ENCODE results near the gene STXBP1. TPM values are rescaled to one million over a fixed set of nuclear protein-coding genes. Genes with fewer than 3 reads are reported as not detected.

STXBP1 gene
- total RNA-seq, 1 donor from 2014 or later = 5.2 TPM

- Histone ChIP-seq H3K9ac (ENCODE audit: low read depth in 1 of 3, low read length in 3 of 3) (no peak overlapping the region), H3K27me3 (ENCODE audit: control insufficient read depth in 3 of 3, insufficient read depth in 3 of 3, low read length in 3 of 3) (no peaks in the 10 kb centered on the region), H3K36me3 (ENCODE audit: control insufficient read depth in 3 of 3, insufficient read depth in 3 of 3, low read length in 3 of 3) (no peaks in the 10 kb centered on the region), H3K4me1 (ENCODE audit: control insufficient read depth in 3 of 3, insufficient read depth in 3 of 3, low read length in 3 of 3) (peaks cover 10 to 17% (median 14%) of the 10 kb centered on the region in 3 donors), H3K9me3 (ENCODE audit: control insufficient read depth in 3 of 3, low read length in 3 of 3) (no peaks in the 10 kb centered on the region), H3K4me3 (ENCODE audit: low read length in 3 of 3) (no peak overlapping the region), H3K27ac (ENCODE audit: low read depth, low read length) (no peak overlapping the region)
These were observed 99.2 kb downstream of the STXBP1 start for GRCh38 chr9:127711226-127711701.

GRCh38 chr9:127711831-127712274 is 99.8 kb downstream of the STXBP1 start:
- no peak overlapping the region for H3K4me3 ChIP-seq (ENCODE audit: low read length in 3 of 3)
- H3K27ac ChIP-seq (ENCODE audit: low read depth, low read length) = no peak overlapping the region
- H3K4me1 ChIP-seq (ENCODE audit: control insufficient read depth in 3 of 3, insufficient read depth in 3 of 3, low read length in 3 of 3) = peaks cover 11 to 20% (median 16%) of the 10 kb centered on the region in 3 donors
- H3K9ac ChIP-seq (ENCODE audit: low read depth in 1 of 3, low read length in 3 of 3) = no peak overlapping the region
- no peaks in the 10 kb centered on the region for H3K9me3 ChIP-seq (ENCODE audit: control insufficient read depth in 3 of 3, low read length in 3 of 3)
- no peaks in the 10 kb centered on the region for H3K36me3 ChIP-seq (ENCODE audit: control insufficient read depth in 3 of 3, insufficient read depth in 3 of 3, low read length in 3 of 3)
- H3K27me3 ChIP-seq (ENCODE audit: control insufficient read depth in 3 of 3, insufficient read depth in 3 of 3, low read length in 3 of 3) = no peaks in the 10 kb centered on the region

DNA sequence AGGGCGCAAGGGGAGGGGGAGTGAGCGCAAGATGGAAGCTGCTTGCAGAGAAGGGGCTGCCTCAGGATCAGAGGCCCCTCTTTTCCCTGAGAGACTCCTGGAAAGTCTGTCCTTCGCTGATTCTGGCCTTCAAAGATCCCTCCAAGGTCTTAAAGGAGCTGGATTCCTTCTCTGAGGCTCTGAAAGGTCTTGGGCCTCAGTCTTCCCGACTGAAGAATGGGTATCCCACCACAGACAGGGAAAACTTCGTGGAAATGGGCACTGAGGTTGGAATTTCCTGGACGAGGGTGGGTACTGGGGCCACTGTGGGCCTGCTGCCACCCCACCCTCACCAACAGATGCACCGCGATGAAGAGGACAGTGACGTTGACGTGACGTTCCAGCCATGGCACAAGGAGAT is 100.3 kb downstream of the STXBP1 start:
- no peak overlapping the region for H3K9ac ChIP-seq (ENCODE audit: low read depth in 1 of 3, low read length in 3 of 3)

DNA sequence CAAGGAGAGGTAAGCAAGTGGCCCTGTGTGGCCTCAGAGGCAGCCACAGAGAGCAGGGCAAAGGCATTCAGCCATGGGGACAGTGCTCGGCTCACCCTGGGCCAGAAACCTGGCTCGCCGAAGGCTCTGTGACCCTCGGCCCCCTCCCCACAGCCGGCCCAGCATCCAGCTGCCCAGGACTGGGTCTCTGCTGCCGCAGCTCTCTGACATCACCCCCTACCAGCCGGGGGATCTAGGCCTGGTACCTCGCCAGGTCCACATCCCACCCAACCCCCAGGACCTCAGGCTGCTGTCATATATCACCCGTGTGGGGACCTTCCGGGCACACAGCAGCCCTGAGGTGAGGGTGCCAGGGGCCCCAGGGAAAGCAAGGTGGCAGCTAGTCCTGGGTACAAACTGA is 100.8 kb downstream of the STXBP1 start:
- Histone ChIP-seq H3K4me1 (ENCODE audit: control insufficient read depth in 3 of 3, insufficient read depth in 3 of 3, low read length in 3 of 3) (peaks cover 11 to 20% (median 16%) of the 10 kb centered on the region in 3 donors), H3K9me3 (ENCODE audit: control insufficient read depth in 3 of 3, low read length in 3 of 3) (no peaks in the 10 kb centered on the region), H3K9ac (ENCODE audit: low read depth in 1 of 3, low read length in 3 of 3) (no peak overlapping the region), H3K36me3 (ENCODE audit: control insufficient read depth in 3 of 3, insufficient read depth in 3 of 3, low read length in 3 of 3) (no peaks in the 10 kb centered on the region), H3K27me3 (ENCODE audit: control insufficient read depth in 3 of 3, insufficient read depth in 3 of 3, low read length in 3 of 3) (no peaks in the 10 kb centered on the region), H3K4me3 (ENCODE audit: low read length in 3 of 3) (no peak overlapping the region), H3K27ac (ENCODE audit: low read depth, low read length) (no peak overlapping the region)

More for the DNA sequence above, 100.3 kb downstream of the STXBP1 start:
- Histone ChIP-seq H3K9me3 (ENCODE audit: control insufficient read depth in 3 of 3, low read length in 3 of 3) (no peaks in the 10 kb centered on the region), H3K36me3 (ENCODE audit: control insufficient read depth in 3 of 3, insufficient read depth in 3 of 3, low read length in 3 of 3) (no peaks in the 10 kb centered on the region), H3K4me1 (ENCODE audit: control insufficient read depth in 3 of 3, insufficient read depth in 3 of 3, low read length in 3 of 3) (peaks cover 11 to 20% (median 16%) of the 10 kb centered on the region in 3 donors), H3K27me3 (ENCODE audit: control insufficient read depth in 3 of 3, insufficient read depth in 3 of 3, low read length in 3 of 3) (no peaks in the 10 kb centered on the region), H3K27ac (ENCODE audit: low read depth, low read length) (no peak overlapping the region), H3K4me3 (ENCODE audit: low read length in 3 of 3) (no peak overlapping the region)

DNA sequence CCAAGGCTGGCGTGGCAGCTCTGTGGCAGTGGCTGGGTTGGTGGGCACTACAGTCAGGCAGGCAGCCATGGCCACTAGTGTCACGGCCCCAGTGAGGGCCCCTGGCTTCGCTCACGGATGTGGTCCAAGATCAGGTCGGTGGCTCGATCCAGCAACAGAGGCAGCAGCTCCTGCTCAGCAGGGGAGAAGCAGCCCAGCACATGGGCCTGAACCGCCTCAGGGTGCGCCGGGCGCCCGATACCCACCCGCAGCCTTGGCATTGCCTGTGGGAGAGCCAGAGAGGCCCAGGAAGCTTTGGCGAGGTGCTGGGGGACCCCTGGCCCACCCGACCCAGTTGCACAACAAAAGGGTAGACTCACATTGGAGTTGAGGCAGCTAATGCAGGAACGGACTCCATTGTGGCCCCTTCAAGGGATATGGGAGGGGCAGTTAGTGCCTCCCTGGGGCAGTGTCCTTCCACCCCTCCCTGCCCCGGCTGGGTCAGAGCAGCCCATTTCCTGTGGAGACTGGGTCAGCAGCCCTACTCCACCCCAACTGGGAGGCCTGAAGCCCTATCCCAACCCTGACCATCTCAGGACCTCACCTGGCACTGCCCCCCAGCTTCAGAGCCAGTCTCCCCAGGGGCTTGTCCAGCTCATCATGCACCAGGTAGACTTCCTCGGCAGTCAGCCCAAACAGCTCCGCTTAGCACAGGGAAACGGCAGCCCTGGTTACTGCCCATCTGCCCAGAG is 102.1 kb downstream of the STXBP1 start:
- H3K27ac ChIP-seq (ENCODE audit: low read depth, low read length) = no peak overlapping the region
- H3K9ac ChIP-seq (ENCODE audit: low read depth in 1 of 3, low read length in 3 of 3) = peak overlapping the region in 1 of 3 donors; percentile 62
- H3K4me1 ChIP-seq (ENCODE audit: control insufficient read depth in 3 of 3, insufficient read depth in 3 of 3, low read length in 3 of 3) = peaks cover 11 to 20% (median 16%) of the 10 kb centered on the region in 3 donors
- H3K36me3 ChIP-seq (ENCODE audit: control insufficient read depth in 3 of 3, insufficient read depth in 3 of 3, low read length in 3 of 3) = no peaks in the 10 kb centered on the region
- no peaks in the 10 kb centered on the region for H3K27me3 ChIP-seq (ENCODE audit: control insufficient read depth in 3 of 3, insufficient read depth in 3 of 3, low read length in 3 of 3)
- H3K4me3 ChIP-seq (ENCODE audit: low read length in 3 of 3) = peak overlapping the region; percentile 29 to 89 (median 57)
- no peaks in the 10 kb centered on the region for H3K9me3 ChIP-seq (ENCODE audit: control insufficient read depth in 3 of 3, low read length in 3 of 3)

DNA sequence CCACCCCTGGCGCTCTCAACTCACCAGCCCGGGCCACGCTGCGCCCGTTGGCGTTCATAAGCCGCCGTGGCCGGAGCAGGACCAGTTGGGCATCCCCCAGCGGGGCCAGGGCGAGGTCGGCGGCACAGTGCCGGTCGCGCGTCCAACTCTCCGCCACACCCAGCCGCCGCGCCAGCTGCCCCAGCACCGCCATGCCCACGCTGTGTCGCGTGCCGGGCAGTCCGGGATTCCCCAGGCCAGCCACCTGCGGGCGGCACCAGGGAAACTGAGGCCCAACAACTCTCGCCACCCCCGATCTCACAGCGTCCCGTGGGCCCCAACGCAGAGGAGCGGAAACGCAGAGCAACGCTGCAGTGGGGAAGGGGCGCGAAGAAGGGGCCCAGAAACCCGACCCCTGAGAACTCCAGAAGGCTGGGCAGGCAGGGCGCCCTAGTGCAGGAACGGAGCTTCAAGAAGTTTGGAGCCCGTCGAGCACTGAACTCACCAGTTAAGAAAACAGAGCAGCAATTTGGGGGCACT is 102.9 kb downstream of the STXBP1 start:
- Histone ChIP-seq H3K4me3 (ENCODE audit: low read length in 3 of 3) (peak overlapping the region; percentile 89 to 93 (median 91)), H3K36me3 (ENCODE audit: control insufficient read depth in 3 of 3, insufficient read depth in 3 of 3, low read length in 3 of 3) (no peaks in the 10 kb centered on the region), H3K27me3 (ENCODE audit: control insufficient read depth in 3 of 3, insufficient read depth in 3 of 3, low read length in 3 of 3) (no peaks in the 10 kb centered on the region), H3K4me1 (ENCODE audit: control insufficient read depth in 3 of 3, insufficient read depth in 3 of 3, low read length in 3 of 3) (peaks cover 11 to 20% (median 16%) of the 10 kb centered on the region in 3 donors), H3K9me3 (ENCODE audit: control insufficient read depth in 3 of 3, low read length in 3 of 3) (no peaks in the 10 kb centered on the region), H3K27ac (ENCODE audit: low read depth, low read length) (peak overlapping the region; percentile 87), H3K9ac (ENCODE audit: low read depth in 1 of 3, low read length in 3 of 3) (peak overlapping the region; percentile 84 to 90 (median 85))

GRCh38 chr9:127715470-127716337 is 103.6 kb downstream of the STXBP1 start, which contains the start of the genes PTRH1 and TTC16:
TSS of gene PTRH1 (minus strand) at chr9:127715663. CDS start at chr9:127715639, 24 bp downstream.
TSS of gene TTC16 (plus strand) at chr9:127716079. CDS start at chr9:127716146, 67 bp downstream.
- Histone ChIP-seq H3K9me3 (ENCODE audit: control insufficient read depth in 3 of 3, low read length in 3 of 3) (no peaks in the 10 kb centered on the region), H3K27me3 (ENCODE audit: control insufficient read depth in 3 of 3, insufficient read depth in 3 of 3, low read length in 3 of 3) (no peaks in the 10 kb centered on the region), H3K27ac (ENCODE audit: low read depth, low read length) (peak within 1 kb of the TSS; percentile 87), H3K4me3 (ENCODE audit: low read length in 3 of 3) (peak within 1 kb of the TSS; percentile 89 to 93 (median 91)), H3K36me3 (ENCODE audit: control insufficient read depth in 3 of 3, insufficient read depth in 3 of 3, low read length in 3 of 3) (no peaks in the 10 kb centered on the region), H3K4me1 (ENCODE audit: control insufficient read depth in 3 of 3, insufficient read depth in 3 of 3, low read length in 3 of 3) (peaks cover 11 to 20% (median 16%) of the 10 kb centered on the region in 3 donors), H3K9ac (ENCODE audit: low read depth in 1 of 3, low read length in 3 of 3) (peak within 1 kb of the TSS; percentile 84 to 90 (median 87))

GRCh38 chr9:127716412-127716811 is 104.3 kb downstream of the STXBP1 start:
- Histone ChIP-seq H3K4me1 (ENCODE audit: control insufficient read depth in 3 of 3, insufficient read depth in 3 of 3, low read length in 3 of 3) (peaks cover 11 to 20% (median 16%) of the 10 kb centered on the region in 3 donors), H3K9ac (ENCODE audit: low read depth in 1 of 3, low read length in 3 of 3) (peak overlapping the region; percentile 84 to 90 (median 87)), H3K27me3 (ENCODE audit: control insufficient read depth in 3 of 3, insufficient read depth in 3 of 3, low read length in 3 of 3) (no peaks in the 10 kb centered on the region), H3K4me3 (ENCODE audit: low read length in 3 of 3) (peak overlapping the region; percentile 89 to 93 (median 91)), H3K36me3 (ENCODE audit: control insufficient read depth in 3 of 3, insufficient read depth in 3 of 3, low read length in 3 of 3) (no peaks in the 10 kb centered on the region), H3K9me3 (ENCODE audit: control insufficient read depth in 3 of 3, low read length in 3 of 3) (no peaks in the 10 kb centered on the region), H3K27ac (ENCODE audit: low read depth, low read length) (peak overlapping the region; percentile 87)

- Histone ChIP-seq H3K4me3 (ENCODE audit: low read length in 3 of 3) (no peak overlapping the region), H3K27ac (ENCODE audit: low read depth, low read length) (no peak overlapping the region), H3K9ac (ENCODE audit: low read depth in 1 of 3, low read length in 3 of 3) (no peak overlapping the region), H3K9me3 (ENCODE audit: control insufficient read depth in 3 of 3, low read length in 3 of 3) (no peaks in the 10 kb centered on the region), H3K27me3 (ENCODE audit: control insufficient read depth in 3 of 3, insufficient read depth in 3 of 3, low read length in 3 of 3) (no peaks in the 10 kb centered on the region), H3K4me1 (ENCODE audit: control insufficient read depth in 3 of 3, insufficient read depth in 3 of 3, low read length in 3 of 3) (peaks cover 11 to 20% (median 16%) of the 10 kb centered on the region in 3 donors), H3K36me3 (ENCODE audit: control insufficient read depth in 3 of 3, insufficient read depth in 3 of 3, low read length in 3 of 3) (no peaks in the 10 kb centered on the region)
These were observed 105.7 kb downstream of the STXBP1 start for GRCh38 chr9:127717766-127718165.

Data from skeletal muscle tissue (tissue), 4 donors.